ENCODE results near the gene COL17A1. TPM values are rescaled to one million over a fixed set of nuclear protein-coding genes. Genes with fewer than 3 reads are reported as not detected.

The COL17A1 gene
- total and polyA plus RNA-seq, 2 experiments from 2014 or later: 1.1 to 1.3 TPM

GRCh38 chr10:104005172-104005863 lies 80.4 kb downstream of the COL17A1 start (continued):
- TF ChIP-seq REST (IDR thresholded peaks at IDR 0.05; ENCODE audit: unreplicated experiment) (no peak), JUNB (IDR thresholded peaks at IDR 0.05; ENCODE audit: unreplicated experiment) (no peak), ZNF331 (CRISPR knock-in tag; IDR thresholded peaks at IDR 0.05; ENCODE audit: low read depth) (no peak)

GRCh38 chr10:104002911-104003310 lies 82.8 kb downstream of the COL17A1 start:
- no peak overlapping the region for H3K4me3 Mint-ChIP-seq
- 0 out of 2 replicates have a peak, but pooled peaks cover 10% of the 10 kb centered on the region for H3K4me1 ChIP-seq (ENCODE audit: insufficient read depth)
- peaks cover 4% of the 10 kb centered on the region for H3K36me3 Mint-ChIP-seq (ENCODE audit: low read depth)
- no peaks in the 10 kb centered on the region for H4K20me1 ChIP-seq (replicated peaks; ENCODE audit: insufficient read depth)
- H3K9me2 ChIP-seq (ENCODE audit: insufficient read depth): no peaks in the 10 kb centered on the region
- H3K27ac ChIP-seq (ENCODE audit: low read depth): no peak overlapping the region
- no peak overlapping the region for H3K27ac Mint-ChIP-seq
- H3K27me3 ChIP-seq (ENCODE audit: insufficient read depth): no peaks in the 10 kb centered on the region
- no peak for ATAC-seq
- H3F3A ChIP-seq (replicated peaks; ENCODE audit: low read depth): no peaks in the 10 kb centered on the region
- H3K9me3 Mint-ChIP-seq: no peaks in the 10 kb centered on the region
- DNase-seq (ENCODE audit: low spot score): no peak
- no peak for TF ChIP-seq POLR2AphosphoS5 (IDR thresholded peaks at IDR 0.05; ENCODE audit: low read depth)
- no peak for TF ChIP-seq ZNF114 (CRISPR knock-in tag; IDR thresholded peaks at IDR 0.05)
- TF ChIP-seq ETS1 (IDR thresholded peaks at IDR 0.05): no peak
- TF ChIP-seq ZNF331 (CRISPR knock-in tag; IDR thresholded peaks at IDR 0.05; ENCODE audit: low read depth): no peak
- TF ChIP-seq CTCF (conservative IDR thresholded peaks at IDR 0.05; ENCODE audit: low read depth in 2 of 2): no peak
- H3K4me1 Mint-ChIP-seq: peaks cover 2% of the 10 kb centered on the region; the same call in 2 of the 3 replicates
- no peaks in the 10 kb centered on the region for H3K36me3 ChIP-seq (ENCODE audit: insufficient read depth)
- no peak overlapping the region for H2AFZ ChIP-seq
- no peak overlapping the region for H3K4me3 ChIP-seq
- H3K4me2 ChIP-seq: no peak overlapping the region
- H3K79me2 ChIP-seq (replicated peaks; ENCODE audit: insufficient read depth): no peaks in the 10 kb centered on the region
- H3K27me3 Mint-ChIP-seq (ENCODE audit: insufficient read depth, low read depth, poor library complexity): no peaks in the 10 kb centered on the region
